Measurements from ENCODE around the gene KDM6B.
"Not testable (repeated sequence)": the region's sequence is repeated elsewhere in the genome, so short reads cannot be mapped to it uniquely, and the experiment has no call there.

The KDM6B gene

GRCh38 chr17:7852262-7852670 lies 18.2 kb downstream of the KDM6B start:
- DNase-seq (ENCODE audit: low spot score) = no peak

- DNase-seq (ENCODE audit: low spot score) = no peak
These were observed 19.1 kb downstream of the KDM6B start for GRCh38 chr17:7852919-7853690.

GRCh38 chr17:7853691-7854038 lies 19.6 kb downstream of the KDM6B start:
- DNase-seq (ENCODE audit: low spot score) = no peak

- no peak for DNase-seq (ENCODE audit: low spot score)
These were observed 20.2 kb downstream of the KDM6B start for GRCh38 chr17:7854078-7854777.

GRCh38 chr17:7854851-7855659 lies 21.0 kb downstream of the KDM6B start, which contains the start of gene TMEM88:
TSS of gene TMEM88 (plus strand) at chr17:7855066. CDS start at chr17:7855075, 9 bp downstream.
- no peak for DNase-seq (ENCODE audit: low spot score)

GRCh38 chr17:7855660-7856010 lies 21.6 kb downstream of the KDM6B start:
- no peak for DNase-seq (ENCODE audit: low spot score)

GRCh38 chr17:7856011-7856810 lies 22.2 kb downstream of the KDM6B start:
- DNase-seq (ENCODE audit: low spot score) = no peak

- DNase-seq (ENCODE audit: low spot score) = peak; percentile 98
These were observed 23.0 kb downstream of the KDM6B start, which contains the start of gene NAA38 for GRCh38 chr17:7856811-7857712. TSS of gene NAA38 (minus strand) at chr17:7857559. CDS start at chr17:7857463, 96 bp downstream.

- DNase-seq (ENCODE audit: low spot score) = no peak
These were observed 23.9 kb downstream of the KDM6B start, which contains the start of gene CYB5D1 for GRCh38 chr17:7857713-7858521. TSS of gene CYB5D1 (plus strand) at chr17:7858003. CDS start at chr17:7858135, 132 bp downstream.

- no peak for DNase-seq (ENCODE audit: low spot score)
These were observed 24.4 kb downstream of the KDM6B start for GRCh38 chr17:7858522-7858810.

- DNase-seq (ENCODE audit: low spot score) = no peak
These were observed 25.0 kb downstream of the KDM6B start for GRCh38 chr17:7859028-7859427.

GRCh38 chr17:7862692-7863437 lies 28.8 kb downstream of the KDM6B start:
- peak; percentile 42 for DNase-seq (ENCODE audit: low spot score)

- not testable (repeated sequence) for DNase-seq (ENCODE audit: low spot score)
These were observed 30.4 kb downstream of the KDM6B start for GRCh38 chr17:7864384-7864783.

GRCh38 chr17:7864995-7865650 lies 31.1 kb downstream of the KDM6B start:
- DNase-seq (ENCODE audit: low spot score) = no peak

GRCh38 chr17:7867881-7868329 lies 33.9 kb downstream of the KDM6B start:
- no peak for DNase-seq (ENCODE audit: low spot score)

- DNase-seq (ENCODE audit: low spot score) = no peak
These were observed 39.0 kb downstream of the KDM6B start for GRCh38 chr17:7873051-7873450.

GRCh38 chr17:7875804-7876370 lies 41.9 kb downstream of the KDM6B start:
- no peak for DNase-seq (ENCODE audit: low spot score)

GRCh38 chr17:7878234-7878633 lies 44.2 kb downstream of the KDM6B start:
- DNase-seq (ENCODE audit: low spot score) = no peak

All from globus pallidus (tissue), 1 donor.